ENCODE results near the gene GRIP2. TPM values are rescaled to one million over a fixed set of nuclear protein-coding genes. Genes with fewer than 3 reads are reported as not detected.

GRIP2 gene
- total RNA-seq, 6 experiments from 2014 or later, result 0.04 to 0.44 (median 0.33) TPM; not detected in 1

DNA sequence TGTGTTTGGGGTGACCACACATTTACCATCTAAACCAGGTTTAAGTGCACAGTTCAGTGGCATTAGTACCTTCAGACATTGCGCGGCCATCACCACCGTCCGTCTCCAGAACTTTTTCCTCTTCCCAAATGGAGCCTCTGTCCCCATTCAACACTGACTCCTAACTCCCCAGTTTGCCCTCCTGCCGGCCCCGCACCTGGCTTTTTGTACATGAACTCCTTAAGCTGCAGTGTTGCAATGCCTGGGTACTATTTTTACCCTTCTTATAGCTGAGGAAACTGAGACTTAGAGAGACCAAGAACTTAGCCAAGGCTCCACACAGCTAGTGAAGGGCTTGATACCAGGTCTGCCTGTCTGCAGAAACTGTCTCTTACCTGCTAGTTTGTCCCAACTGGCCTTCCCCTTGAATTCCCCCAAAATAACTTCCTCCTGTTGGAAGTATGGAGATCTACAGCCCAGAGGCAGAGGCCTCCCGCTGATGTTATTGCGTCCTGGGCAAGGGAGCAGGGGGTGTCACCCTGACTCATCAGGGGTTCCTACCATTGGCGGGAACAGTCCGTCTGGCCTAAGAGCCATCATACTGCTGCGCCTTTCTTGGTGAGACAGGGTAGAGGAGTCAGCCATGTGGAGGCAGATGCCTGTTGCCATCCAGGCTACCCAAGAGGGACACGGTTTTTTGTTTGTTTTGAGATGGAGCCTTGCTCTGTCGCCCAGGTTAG is 65.6 kb downstream of the GRIP2 start:
- H3K4me3 ChIP-seq, result no peak overlapping the region

DNA sequence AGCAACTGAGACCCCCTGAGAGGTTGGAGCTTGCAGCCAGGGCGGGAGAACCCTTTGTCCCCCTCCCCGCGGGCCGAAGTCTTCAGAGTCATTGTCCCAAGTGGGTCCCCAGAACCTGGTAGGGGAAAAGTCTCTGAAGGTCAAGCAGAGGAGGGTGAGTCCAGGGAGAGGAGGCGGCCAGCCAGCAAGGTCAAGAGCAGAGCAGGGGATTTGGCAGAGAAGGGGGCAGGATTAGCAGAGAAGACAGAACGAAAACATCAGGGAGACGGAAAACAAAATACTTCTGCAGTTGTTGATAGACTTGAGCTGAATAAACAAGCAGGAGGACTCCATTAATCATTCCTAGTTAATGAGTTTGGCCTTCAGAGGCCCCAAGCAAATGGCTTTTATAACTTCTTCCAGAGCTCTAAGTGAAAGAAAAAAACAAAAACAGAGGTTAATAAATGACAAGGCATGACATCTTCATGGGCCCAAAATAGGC is 66.7 kb downstream of the GRIP2 start:
- H3K27ac ChIP-seq, result no peak overlapping the region
- no peak for DNase-seq
- H3K9me3 ChIP-seq, result no peaks in the 10 kb centered on the region
- TF ChIP-seq CTCF (IDR thresholded peaks at IDR 0.05), result no peak
- TF ChIP-seq POLR2A (IDR thresholded peaks at IDR 0.05), result no peak
- intact Hi-C loops (cut with DNase I), result no loop called here
- no peaks in the 10 kb centered on the region for H3K4me1 ChIP-seq
- no peak for ATAC-seq
- H3K36me3 ChIP-seq, result no peaks in the 10 kb centered on the region
- H3K27me3 ChIP-seq, result no peaks in the 10 kb centered on the region
- 75% methylated on average over 7 of the region's 7 CpGs for WGBS (ENCODE audit: insufficient coverage, low coverage, low lambda C conversion rate, missing lambda C conversion rate)
- H3K4me3 ChIP-seq, result no peak overlapping the region

More for the DNA sequence above, 65.6 kb downstream of the GRIP2 start:
- Histone ChIP-seq H3K27ac (no peak overlapping the region), H3K36me3 (no peaks in the 10 kb centered on the region), H3K9me3 (no peaks in the 10 kb centered on the region), H3K4me1 (no peaks in the 10 kb centered on the region), H3K27me3 (no peaks in the 10 kb centered on the region)
- no peak for TF ChIP-seq CTCF (IDR thresholded peaks at IDR 0.05)
- no peak for TF ChIP-seq POLR2A (IDR thresholded peaks at IDR 0.05)
- no peak for ATAC-seq
- intact Hi-C loops (cut with DNase I), result no loop called here
- no peak for DNase-seq
- 97% methylated on average over 7 of the region's 13 CpGs for WGBS (ENCODE audit: insufficient coverage, low coverage, low lambda C conversion rate, missing lambda C conversion rate)

GRCh38 chr3:14472471-14473351 is 67.4 kb downstream of the GRIP2 start:
- H3K27ac ChIP-seq, result no peak overlapping the region
- no peaks in the 10 kb centered on the region for H3K4me1 ChIP-seq
- TF ChIP-seq POLR2A (IDR thresholded peaks at IDR 0.05), result no peak
- no peak for TF ChIP-seq CTCF (IDR thresholded peaks at IDR 0.05)
- H3K36me3 ChIP-seq, result no peaks in the 10 kb centered on the region
- no peak overlapping the region for H3K4me3 ChIP-seq
- intact Hi-C loops (cut with DNase I), result no loop called here
- no peaks in the 10 kb centered on the region for H3K27me3 ChIP-seq
- WGBS (ENCODE audit: insufficient coverage, low coverage, low lambda C conversion rate, missing lambda C conversion rate), result 73% methylated on average over 12 of the region's 22 CpGs
- no peak for DNase-seq
- no peaks in the 10 kb centered on the region for H3K9me3 ChIP-seq
- ATAC-seq, result peak in 1 of 4 donors; percentile 17

GRCh38 chr3:14471690-14472089 is 68.5 kb downstream of the GRIP2 start:
- no peak for ATAC-seq
- H3K4me3 ChIP-seq, result no peak overlapping the region
- no peaks in the 10 kb centered on the region for H3K9me3 ChIP-seq
- no peaks in the 10 kb centered on the region for H3K4me1 ChIP-seq
- H3K27me3 ChIP-seq, result no peaks in the 10 kb centered on the region
- intact Hi-C loops (cut with DNase I), result no loop called here
- TF ChIP-seq POLR2A (IDR thresholded peaks at IDR 0.05), result no peak
- no peak for TF ChIP-seq CTCF (IDR thresholded peaks at IDR 0.05)
- no peak overlapping the region for H3K27ac ChIP-seq
- no peak for DNase-seq
- H3K36me3 ChIP-seq, result no peaks in the 10 kb centered on the region
- 77% methylated on average over 8 of the region's 10 CpGs for WGBS (ENCODE audit: insufficient coverage, low coverage, low lambda C conversion rate, missing lambda C conversion rate)
